A549 treated with ZK216348 at 1 μM for 4 hours (cell line): Measurements from ENCODE around the gene RPE65. TPM values are rescaled to one million over a fixed set of nuclear protein-coding genes. Genes with fewer than 3 reads are reported as not detected.

Experiments
- total RNA-seq: library from RNA; stranded (reverse); fragments of 200-300 nt; extraction: Qiagen RNA extraction; gene quantifications from 5 replicates; pipeline ENCODE4 v1.2.3, GENCODE V29; 2022; ENCODE audit warnings: low read depth

Gene RPE65
- not detected in 5 replicates for total RNA-seq

DNA sequence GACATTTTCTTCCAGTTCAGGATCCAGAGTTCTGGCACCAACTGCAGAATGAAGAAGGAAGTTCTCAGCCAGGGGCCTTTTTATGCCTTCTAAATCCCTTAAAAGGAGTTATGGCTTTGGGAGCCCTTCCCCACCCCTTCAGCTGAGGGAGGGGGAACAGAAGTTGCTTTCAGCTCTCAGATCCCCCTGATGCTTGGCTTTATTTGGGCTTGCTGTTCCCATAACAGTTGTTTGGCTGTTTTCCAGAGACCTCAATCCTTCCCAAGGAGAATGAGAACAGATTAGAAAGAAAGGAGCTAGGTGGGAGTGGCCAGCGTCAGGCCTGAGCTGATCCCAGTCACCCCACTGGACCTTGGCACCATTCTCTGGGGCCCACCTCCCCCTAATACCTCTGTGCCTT lies at the start of gene RPE65:
TSS of gene RPE65 (minus strand) at position 54 of the 400 bp plus-strand sequence. CDS start at position 5, 49 bp downstream.

DNA sequence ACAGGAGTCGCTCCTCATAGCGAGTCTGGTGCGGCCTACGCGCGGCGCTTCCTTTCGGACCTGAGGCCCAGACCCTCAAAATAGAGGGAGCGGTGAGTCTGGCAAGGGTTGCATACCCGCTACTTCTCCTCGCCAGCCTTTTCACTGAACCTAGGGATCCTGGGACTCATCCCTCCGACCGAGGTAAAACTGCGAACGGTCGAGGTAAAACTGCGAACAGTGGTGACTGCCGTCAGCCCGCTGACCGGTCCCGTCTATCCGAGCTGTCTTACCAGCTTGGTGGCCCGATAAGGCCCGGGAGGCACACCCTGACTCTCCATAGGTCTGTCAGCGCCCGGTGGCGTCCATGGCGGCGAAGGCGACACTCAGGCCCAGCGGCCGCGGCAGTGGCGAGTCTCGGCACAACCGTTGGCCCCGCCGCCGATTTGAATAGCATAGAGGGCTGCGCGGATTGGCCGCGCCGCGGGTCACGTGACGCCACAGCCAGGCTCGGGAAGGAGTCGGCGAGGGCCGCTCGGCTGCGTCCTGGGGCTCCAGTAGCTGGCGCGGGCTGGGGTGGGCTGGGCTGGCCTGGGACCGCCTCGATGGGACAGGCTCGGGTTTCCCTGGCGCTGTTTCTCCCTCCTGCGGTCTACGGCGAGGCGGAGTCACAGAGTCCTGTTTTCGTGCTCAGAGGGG lies 47.1 kb upstream of the RPE65 start, which contains the start of gene DEPDC1:
TSS of gene DEPDC1 (minus strand) at position 403 of the 678 bp plus-strand sequence. CDS start at position 320, 83 bp downstream.

Other genes with a start within 250 kb of the RPE65 start
- gene WLS, start 217.4 kb downstream of the RPE65 start, total RNA-seq: 16.2 to 21.0 TPM (median 17.6 TPM) in 5 replicates
- gene DEPDC1, start 47.1 kb upstream of the RPE65 start, total RNA-seq: 7.3 to 19.1 TPM (median 15.3 TPM) in 5 replicates